Osteoblast (primary cell): ENCODE data around the gene ADARB2. TPM values are rescaled to one million over a fixed set of nuclear protein-coding genes. Genes with fewer than 3 reads are reported as not detected.
A peak's percentile ranks its signal among the peaks of the same experiment; 100 is the strongest.

Experiments
- DNase-seq: peaks from one replicate; pipeline ENCODE4 v3.0.0; 2011; ENCODE audit warnings: low spot score, mixed read lengths; ENCODE audit not compliant: insufficient read length; ENCODE audit errors: missing footprints
- H2AFZ ChIP-seq: 2 replicates; pipeline ENCODE4 v1.6.0; 2011; ENCODE audit warnings: mild to moderate bottlenecking, low read length
- H3K27ac ChIP-seq: 2 replicates; pipeline ENCODE4 v1.5.1; 2011; ENCODE audit warnings: mild to moderate bottlenecking, low read depth, low read length, moderate library complexity
- H3K27me3 ChIP-seq: 2 replicates; pipeline ENCODE4 v1.6.0; 2012; ENCODE audit warnings: mild to moderate bottlenecking, control low read depth, inconsistent platforms, low read length, moderate library complexity; ENCODE audit not compliant: insufficient read depth
- H3K36me3 ChIP-seq: 2 replicates; pipeline ENCODE4 v1.5.1; 2011; ENCODE audit warnings: mild to moderate bottlenecking, low read length, control low read depth, moderate library complexity; ENCODE audit not compliant: insufficient read depth
- H3K4me1 ChIP-seq: 2 replicates; pipeline ENCODE4 v1.5.1; 2011; ENCODE audit warnings: mild to moderate bottlenecking, low read length, control low read depth, moderate library complexity; ENCODE audit not compliant: insufficient read depth
- H3K4me2 ChIP-seq: 2 replicates; pipeline ENCODE4 v1.6.0; 2011; ENCODE audit warnings: mild to moderate bottlenecking, low read length; ENCODE audit not compliant: insufficient read depth
- H3K4me3 ChIP-seq: fragments of 200-600 bp; sonication (generic); 3 replicates; pipeline ENCODE4 v1.5.1; 2012; ENCODE audit warnings: mild to moderate bottlenecking, low read length, inconsistent platforms; ENCODE audit not compliant: insufficient read depth
- H3K79me2 ChIP-seq: 2 replicates; pipeline ENCODE4 v1.6.0; 2012; ENCODE audit warnings: mild to moderate bottlenecking, low read length, control low read depth, inconsistent platforms; ENCODE audit not compliant: insufficient read depth
- H3K9me3 ChIP-seq: 2 replicates; pipeline ENCODE4 v1.5.1; 2011; ENCODE audit warnings: low read depth, low read length, control low read depth
- H4K20me1 ChIP-seq: 2 replicates; pipeline ENCODE4 v1.6.0; 2012; ENCODE audit warnings: mild to moderate bottlenecking, low read length, control low read depth; ENCODE audit not compliant: insufficient read depth
- CTCF ChIP-seq: IDR thresholded peaks from 2 replicates; pipeline ENCODE4 v1.5.1; 2011; ENCODE audit warnings: mild to moderate bottlenecking, low read depth, low read length, moderate library complexity; ENCODE audit errors: extremely low read depth
- total RNA-seq: library from RNA; depleted of rRNA; stranded (reverse); fragments of >200 nt; gene quantifications from 2 replicates; pipeline ENCODE4 v1.2.3, GENCODE V29; 2012

Gene ADARB2
- total RNA-seq, 1 donor: not detected

GRCh38 chr10:1230592-1231275 is 506.6 kb downstream of the ADARB2 start:
- Histone ChIP-seq H3K27me3 (no peaks in the 10 kb centered on the region), H3K79me2 (no peaks in the 10 kb centered on the region), H3K36me3 (no peaks in the 10 kb centered on the region), H3K4me1 (no peaks in the 10 kb centered on the region), H3K27ac (no peak overlapping the region), H3K4me3 (no peak overlapping the region), H4K20me1 (no peaks in the 10 kb centered on the region), H3K9me3 (peaks cover 3% of the 10 kb centered on the region), H3K4me2 (no peak overlapping the region), H2AFZ (no peak overlapping the region)
- TF ChIP-seq CTCF: no peak
- no peak for DNase-seq

GRCh38 chr10:1230138-1230537 is 507.2 kb downstream of the ADARB2 start:
- H4K20me1 ChIP-seq: no peaks in the 10 kb centered on the region
- H3K27me3 ChIP-seq: no peaks in the 10 kb centered on the region
- DNase-seq: peak; percentile 34
- H3K9me3 ChIP-seq: peaks cover 3% of the 10 kb centered on the region
- no peak overlapping the region for H3K27ac ChIP-seq
- TF ChIP-seq CTCF: no peak
- no peaks in the 10 kb centered on the region for H3K36me3 ChIP-seq
- H3K4me1 ChIP-seq: no peaks in the 10 kb centered on the region
- H3K4me3 ChIP-seq: no peak overlapping the region
- no peak overlapping the region for H3K4me2 ChIP-seq
- no peak overlapping the region for H2AFZ ChIP-seq
- no peaks in the 10 kb centered on the region for H3K79me2 ChIP-seq

GRCh38 chr10:1229574-1229973 is 507.8 kb downstream of the ADARB2 start:
- H2AFZ ChIP-seq: no peak overlapping the region
- no peaks in the 10 kb centered on the region for H3K36me3 ChIP-seq
- no peak overlapping the region for H3K4me2 ChIP-seq
- no peak for TF ChIP-seq CTCF
- H3K4me3 ChIP-seq: no peak overlapping the region
- DNase-seq: no peak
- H3K27me3 ChIP-seq: no peaks in the 10 kb centered on the region
- H4K20me1 ChIP-seq: no peaks in the 10 kb centered on the region
- H3K4me1 ChIP-seq: no peaks in the 10 kb centered on the region
- H3K27ac ChIP-seq: no peak overlapping the region
- no peaks in the 10 kb centered on the region for H3K79me2 ChIP-seq
- H3K9me3 ChIP-seq: peaks cover 3% of the 10 kb centered on the region

GRCh38 chr10:1229116-1229515 is 508.2 kb downstream of the ADARB2 start:
- H4K20me1 ChIP-seq: no peaks in the 10 kb centered on the region
- H3K4me1 ChIP-seq: no peaks in the 10 kb centered on the region
- no peaks in the 10 kb centered on the region for H3K36me3 ChIP-seq
- no peaks in the 10 kb centered on the region for H3K79me2 ChIP-seq
- no peak overlapping the region for H2AFZ ChIP-seq
- no peak for TF ChIP-seq CTCF
- DNase-seq: no peak
- H3K27me3 ChIP-seq: no peaks in the 10 kb centered on the region
- no peak overlapping the region for H3K4me2 ChIP-seq
- no peak overlapping the region for H3K4me3 ChIP-seq
- peaks cover 3% of the 10 kb centered on the region for H3K9me3 ChIP-seq
- no peak overlapping the region for H3K27ac ChIP-seq
